Measurements from ENCODE around the gene CASKIN2.

DNA sequence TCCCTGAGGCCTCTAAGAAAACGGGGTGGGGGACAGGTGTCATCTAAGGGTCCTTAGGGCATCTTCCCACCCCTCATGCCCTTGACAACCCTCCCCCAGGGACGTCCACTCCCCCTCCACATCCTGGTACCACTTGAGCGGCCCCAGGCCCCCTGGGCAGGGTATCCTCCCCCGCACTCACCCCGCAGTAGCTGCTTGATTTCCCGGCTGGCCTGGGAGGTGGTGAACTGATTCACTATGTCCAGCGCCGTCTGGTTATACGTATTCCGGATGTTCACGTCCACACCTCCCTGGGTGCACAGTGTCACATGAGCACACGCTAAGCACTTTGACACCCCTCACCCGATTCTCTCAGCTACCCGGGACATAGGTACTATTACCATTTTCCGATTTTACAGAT is 9.7 kb downstream of the CASKIN2 start:
- TF ChIP-seq EP300 (IDR thresholded peaks at IDR 0.05) (no peak), POLR2A (IDR thresholded peaks at IDR 0.05; ENCODE audit: low read length) (no peak), JUN (IDR thresholded peaks at IDR 0.05) (no peak), CHD2 (IDR thresholded peaks at IDR 0.05; ENCODE audit: low read length, partially characterized antibody) (no peak)
- TF ChIP-seq, protein P1, sequence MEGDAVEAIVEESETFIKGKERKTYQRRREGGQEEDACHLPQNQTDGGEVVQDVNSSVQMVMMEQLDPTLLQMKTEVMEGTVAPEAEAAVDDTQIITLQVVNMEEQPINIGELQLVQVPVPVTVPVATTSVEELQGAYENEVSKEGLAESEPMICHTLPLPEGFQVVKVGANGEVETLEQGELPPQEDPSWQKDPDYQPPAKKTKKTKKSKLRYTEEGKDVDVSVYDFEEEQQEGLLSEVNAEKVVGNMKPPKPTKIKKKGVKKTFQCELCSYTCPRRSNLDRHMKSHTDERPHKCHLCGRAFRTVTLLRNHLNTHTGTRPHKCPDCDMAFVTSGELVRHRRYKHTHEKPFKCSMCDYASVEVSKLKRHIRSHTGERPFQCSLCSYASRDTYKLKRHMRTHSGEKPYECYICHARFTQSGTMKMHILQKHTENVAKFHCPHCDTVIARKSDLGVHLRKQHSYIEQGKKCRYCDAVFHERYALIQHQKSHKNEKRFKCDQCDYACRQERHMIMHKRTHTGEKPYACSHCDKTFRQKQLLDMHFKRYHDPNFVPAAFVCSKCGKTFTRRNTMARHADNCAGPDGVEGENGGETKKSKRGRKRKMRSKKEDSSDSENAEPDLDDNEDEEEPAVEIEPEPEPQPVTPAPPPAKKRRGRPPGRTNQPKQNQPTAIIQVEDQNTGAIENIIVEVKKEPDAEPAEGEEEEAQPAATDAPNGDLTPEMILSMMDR (IDR thresholded peaks at IDR 0.05), result no peak

Data from A549 (cell line).